ENCODE results near the gene LMOD1.
"Not testable (repeated sequence)": the region's sequence is repeated elsewhere in the genome, so short reads cannot be mapped to it uniquely, and the experiment has no call there.

The LMOD1 gene

GRCh38 chr1:201946224-201946908 lies at the start of gene LMOD1:
Gene LMOD1, minus strand, starts transcription at chr1:201946548. Its CDS starts 208 bp downstream, at chr1:201946340.
- no peak for DNase-seq

GRCh38 chr1:201990427-201990826 lies 44.1 kb upstream of the LMOD1 start:
- no peak for DNase-seq

DNA sequence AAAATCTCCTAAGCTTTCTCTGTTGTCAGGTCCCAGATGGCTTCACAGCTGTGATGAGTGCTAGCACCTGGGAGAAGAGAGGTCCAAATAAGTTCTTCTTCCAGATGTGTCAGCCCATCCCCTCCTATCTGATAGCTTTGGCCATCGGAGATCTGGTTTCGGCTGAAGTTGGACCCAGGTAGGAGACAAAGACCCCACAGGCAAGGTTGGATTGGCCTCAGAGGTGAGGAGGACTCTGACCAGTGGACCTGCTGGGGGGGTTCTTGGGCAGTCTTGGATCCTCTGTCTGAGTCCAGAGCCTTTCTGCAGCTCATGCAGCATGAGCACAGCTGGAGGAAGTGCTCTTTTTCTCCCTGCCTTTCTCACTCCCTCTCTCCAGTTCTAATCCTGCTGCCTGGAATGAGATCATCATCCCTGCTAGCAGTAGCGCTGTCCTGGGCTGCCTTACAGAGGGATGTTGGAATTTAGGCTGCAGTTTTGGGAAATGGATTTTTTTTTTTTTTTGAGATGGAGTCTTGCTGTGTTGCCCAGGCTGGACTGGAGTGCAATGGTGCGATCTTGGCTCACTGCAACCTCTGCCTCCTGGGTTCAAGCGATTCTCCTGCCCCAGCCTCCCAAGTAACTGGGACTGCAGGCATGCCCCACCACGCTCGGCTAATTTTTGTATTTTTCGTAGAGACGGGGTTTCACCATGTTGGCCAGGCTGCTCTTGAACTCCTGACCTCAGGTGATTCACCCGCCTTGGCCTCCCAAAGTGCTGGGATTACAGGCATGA lies 43.2 kb upstream of the LMOD1 start:
- DNase-seq: no peak

DNA sequence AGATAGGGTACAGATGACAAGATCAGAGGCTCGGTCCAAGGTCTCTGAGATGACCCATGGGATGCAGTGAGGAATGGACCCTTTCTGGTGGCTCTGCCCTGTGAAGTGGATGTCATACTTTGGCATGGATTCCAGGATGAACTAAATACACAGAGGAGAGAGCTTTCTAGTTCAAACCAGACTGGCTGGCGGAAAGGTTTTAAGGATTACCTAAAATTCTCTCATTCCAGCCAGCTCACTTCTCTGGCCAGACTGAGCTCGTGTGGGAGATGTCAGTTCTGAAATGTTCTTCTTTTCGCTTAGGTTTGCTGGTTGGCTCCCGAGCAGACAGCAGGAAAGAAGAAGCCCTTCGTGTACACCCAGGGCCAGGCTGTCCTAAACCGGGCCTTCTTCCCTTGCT lies 42.3 kb upstream of the LMOD1 start:
- no peak for DNase-seq

- DNase-seq: no peak
Observed at GRCh38 chr1:201985355-201985754, 39.0 kb upstream of the LMOD1 start.

GRCh38 chr1:201984446-201984845 lies 38.1 kb upstream of the LMOD1 start:
- DNase-seq: no peak

- DNase-seq: no peak
Observed at GRCh38 chr1:201983380-201983805, 37.0 kb upstream of the LMOD1 start.

DNA sequence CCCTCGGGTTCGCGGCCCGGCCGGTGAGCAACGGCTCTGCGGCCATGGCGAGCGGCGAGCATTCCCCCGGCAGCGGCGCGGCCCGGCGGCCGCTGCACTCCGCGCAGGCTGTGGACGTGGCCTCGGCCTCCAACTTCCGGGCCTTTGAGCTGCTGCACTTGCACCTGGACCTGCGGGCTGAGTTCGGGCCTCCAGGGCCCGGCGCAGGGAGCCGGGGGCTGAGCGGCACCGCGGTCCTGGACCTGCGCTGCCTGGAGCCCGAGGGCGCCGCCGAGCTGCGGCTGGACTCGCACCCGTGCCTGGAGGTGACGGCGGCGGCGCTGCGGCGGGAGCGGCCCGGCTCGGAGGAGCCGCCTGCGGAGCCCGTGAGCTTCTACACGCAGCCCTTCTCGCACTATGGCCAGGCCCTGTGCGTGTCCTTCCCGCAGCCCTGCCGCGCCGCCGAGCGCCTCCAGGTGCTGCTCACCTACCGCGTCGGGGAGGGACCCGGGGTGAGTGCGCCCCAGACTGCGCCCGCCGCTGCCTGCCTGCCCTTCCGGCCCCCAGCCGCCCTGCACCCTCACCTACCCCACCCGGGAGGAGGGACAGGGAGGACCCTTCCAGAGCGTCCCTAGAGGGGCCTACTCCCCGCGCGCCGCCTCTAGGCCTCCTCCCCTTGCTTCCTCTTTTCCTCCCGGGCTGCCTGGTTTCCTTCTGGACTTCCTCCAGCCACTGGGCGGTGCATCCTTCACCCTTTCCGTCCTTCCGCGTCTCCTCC lies 36.5 kb upstream of the LMOD1 start, which contains the start of gene RNPEP:
Gene RNPEP (plus strand): TSS at position 26 of the 757 bp plus-strand sequence. CDS start 19 bp downstream, at position 45.
- peak; percentile 53 for DNase-seq

- DNase-seq: peak; percentile 62
Observed at GRCh38 chr1:201982082-201982622, 35.8 kb upstream of the LMOD1 start.

DNA sequence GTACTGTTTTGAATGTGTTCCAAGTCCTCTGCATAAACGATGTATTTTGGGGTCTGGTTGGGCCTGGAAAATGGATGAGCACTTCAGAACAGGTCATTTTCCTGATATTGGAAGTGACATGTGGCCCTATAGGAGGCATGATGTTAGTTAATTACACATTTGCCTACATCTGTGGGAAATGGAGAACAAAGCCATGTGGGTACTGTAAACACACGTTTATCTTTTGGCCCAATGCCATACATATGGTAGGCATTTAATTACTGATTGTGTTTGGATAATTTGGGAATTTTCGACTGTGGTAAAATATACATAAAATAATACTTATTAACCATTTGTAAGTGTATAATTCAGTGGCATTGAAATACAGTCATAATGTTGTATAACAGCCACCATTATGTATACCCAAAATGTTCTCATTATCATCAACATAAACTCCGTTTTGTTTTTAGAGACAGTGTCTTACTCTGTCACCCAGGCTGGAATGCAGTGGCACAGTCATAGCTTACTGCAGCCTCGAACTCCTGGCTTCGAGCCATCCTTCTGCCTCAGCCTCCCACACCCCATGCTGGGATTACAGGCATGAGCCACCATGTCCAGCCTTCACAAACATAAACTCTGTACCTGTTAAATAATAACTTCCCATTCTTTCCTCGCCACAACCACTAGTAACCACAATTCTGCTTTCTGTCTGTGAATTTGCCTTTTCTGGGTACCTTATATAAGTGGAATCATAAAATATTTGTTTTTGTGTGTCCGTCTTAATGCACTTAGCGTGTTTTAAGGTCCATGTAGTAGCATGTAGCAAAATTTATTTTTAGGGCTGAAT lies 24.2 kb upstream of the LMOD1 start:
- no peak for DNase-seq

GRCh38 chr1:201968202-201968925 lies 22.0 kb upstream of the LMOD1 start:
- DNase-seq: no peak

GRCh38 chr1:201966171-201966570 lies 19.8 kb upstream of the LMOD1 start:
- DNase-seq: no peak

- DNase-seq: no peak
Observed at GRCh38 chr1:201964261-201964660, 17.9 kb upstream of the LMOD1 start.

DNA sequence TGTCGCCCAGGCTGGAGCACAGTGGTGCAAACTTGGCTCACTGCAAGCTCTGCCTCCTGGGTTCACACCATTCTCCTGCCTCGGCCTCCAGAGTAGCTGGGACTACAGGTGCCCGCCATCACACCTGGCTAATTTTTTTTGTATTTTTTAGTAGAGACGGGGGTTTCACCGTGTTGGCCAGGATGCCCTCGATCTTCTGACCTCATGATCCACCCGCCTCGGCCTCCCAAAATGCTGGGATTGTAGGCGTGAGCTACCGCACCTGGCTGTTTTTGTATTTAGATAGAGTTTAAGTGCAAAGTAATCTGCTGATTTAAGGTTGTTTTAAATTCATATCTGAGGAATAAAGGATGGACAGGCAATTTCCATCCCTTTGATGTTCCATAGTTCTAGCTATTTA lies 16.0 kb upstream of the LMOD1 start:
- DNase-seq: not testable (repeated sequence)

GRCh38 chr1:201958348-201958747 lies 12.0 kb upstream of the LMOD1 start:
- DNase-seq: no peak

GRCh38 chr1:201955729-201956143 lies 9.4 kb upstream of the LMOD1 start:
- DNase-seq: no peak

GRCh38 chr1:201955009-201955728 lies 8.8 kb upstream of the LMOD1 start, which contains the start of gene TIMM17A:
Gene TIMM17A, plus strand, starts transcription at chr1:201955503. Its CDS starts 24 bp downstream, at chr1:201955527.
- peak; percentile 87 for DNase-seq

DNA sequence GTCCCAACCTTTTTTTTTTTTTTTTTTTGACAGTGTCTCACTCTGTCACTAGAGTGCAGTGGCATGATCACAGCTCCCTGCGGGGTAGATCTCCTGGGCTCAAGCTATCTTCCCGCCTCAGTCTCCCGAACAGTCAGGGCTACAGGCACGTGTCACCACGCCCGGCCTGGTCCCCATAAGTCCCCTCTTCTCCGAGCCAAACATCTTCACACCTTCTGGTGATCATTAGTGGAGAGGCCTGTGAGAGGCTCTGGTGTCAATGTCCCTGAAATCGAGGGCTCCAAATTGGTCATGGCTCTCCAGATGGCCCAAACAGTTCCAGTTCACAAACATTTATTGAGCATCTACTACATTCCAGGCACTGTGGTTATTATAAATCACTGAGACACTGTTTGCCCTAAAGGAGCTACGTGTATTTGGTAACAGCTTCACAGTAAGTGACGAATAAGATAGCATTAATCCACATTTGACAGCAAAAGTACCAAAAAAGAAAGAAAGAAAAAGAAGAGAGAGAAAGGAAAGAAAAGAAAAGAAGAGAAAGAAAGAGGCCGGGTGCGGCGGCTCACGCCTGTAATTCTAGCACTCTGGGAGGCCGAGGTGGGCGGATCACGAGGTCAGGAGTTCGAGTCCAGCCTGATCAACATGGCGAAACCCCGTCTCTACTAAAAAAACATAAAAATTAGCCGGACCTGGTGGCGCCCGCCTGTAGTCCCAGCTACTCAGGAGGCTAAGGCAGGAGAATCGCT lies 8.1 kb upstream of the LMOD1 start:
- DNase-seq: no peak

GRCh38 chr1:201949491-201949890 lies 3.1 kb upstream of the LMOD1 start:
- DNase-seq: no peak

GRCh38 chr1:201947697-201948008 lies 1.3 kb upstream of the LMOD1 start:
- DNase-seq: no peak
